ENCODE data around the gene MANF. TPM values are rescaled to one million over a fixed set of nuclear protein-coding genes. Genes with fewer than 3 reads are reported as not detected.
"Not testable (repeated sequence)": the region's sequence is repeated elsewhere in the genome, so short reads cannot be mapped to it uniquely, and the experiment has no call there.

Gene MANF
- total RNA-seq, 2 experiments from 2014 or later: 136 to 140 TPM

DNA sequence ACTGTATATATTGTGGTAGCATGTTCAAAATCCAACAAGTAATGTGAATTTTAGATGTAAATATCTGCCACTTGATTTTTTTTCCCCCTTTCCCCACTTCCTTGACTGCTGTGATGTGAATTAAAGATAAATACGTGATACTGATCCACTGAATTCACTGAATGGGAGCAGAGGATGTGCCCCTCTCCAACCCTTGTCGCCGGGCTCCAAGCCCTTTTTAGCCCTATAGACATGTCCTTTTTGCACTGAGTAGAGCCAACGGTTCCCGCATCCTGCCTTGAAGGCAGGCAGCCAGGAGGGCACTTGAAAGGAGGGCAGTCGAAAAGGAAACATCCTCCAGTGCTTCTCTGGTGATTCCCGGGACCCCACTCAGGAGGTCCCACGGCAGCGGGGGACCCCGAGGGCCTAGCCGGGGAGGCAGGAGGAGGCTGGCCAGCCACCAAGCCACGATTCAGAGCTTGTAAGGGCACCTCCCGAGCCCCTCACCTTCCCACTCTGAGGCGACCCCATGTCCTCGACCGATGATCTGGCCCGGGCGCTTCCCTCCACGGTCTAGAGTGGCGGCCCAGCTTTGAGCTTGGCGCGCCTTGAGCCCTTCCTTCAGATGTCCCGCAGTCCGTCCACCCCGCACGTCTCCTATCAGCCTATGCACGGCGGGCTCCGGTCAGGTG, 901 bp upstream of the MANF start:
- H3K4me3 Mint-ChIP-seq: peak overlapping the region; percentile 100
- POLR2A ChIA-PET: interaction anchor here (0.8 to 4.0 kb wide), 4 partner anchors 116 to 771 kb away, joined by 3 to 18 read pairs (median 4); partner anchors contain the start of genes DCAF1 and MAPKAPK3
- DNase-seq: peak; percentile 46
- CTCF ChIA-PET: interaction anchor here (0.7 to 8.4 kb wide), 7 partner anchors 8 to 793 kb away, joined by 3 to 106 read pairs (median 4); partner anchors contain the start of genes CISH and MAPKAPK3
- H3K9me3 Mint-ChIP-seq (ENCODE audit: insufficient read depth): no peaks in the 10 kb centered on the region
- peak; percentile 24 for ATAC-seq
- peak overlapping the region; percentile 99 for H3K27ac Mint-ChIP-seq
- H3K4me1 Mint-ChIP-seq (ENCODE audit: low read depth): peaks cover 54% of the 10 kb centered on the region
- peaks cover 44% of the 10 kb centered on the region for H3K36me3 Mint-ChIP-seq (ENCODE audit: low read depth)
- no peaks in the 10 kb centered on the region for H3K27me3 Mint-ChIP-seq (ENCODE audit: low read depth)

DNA sequence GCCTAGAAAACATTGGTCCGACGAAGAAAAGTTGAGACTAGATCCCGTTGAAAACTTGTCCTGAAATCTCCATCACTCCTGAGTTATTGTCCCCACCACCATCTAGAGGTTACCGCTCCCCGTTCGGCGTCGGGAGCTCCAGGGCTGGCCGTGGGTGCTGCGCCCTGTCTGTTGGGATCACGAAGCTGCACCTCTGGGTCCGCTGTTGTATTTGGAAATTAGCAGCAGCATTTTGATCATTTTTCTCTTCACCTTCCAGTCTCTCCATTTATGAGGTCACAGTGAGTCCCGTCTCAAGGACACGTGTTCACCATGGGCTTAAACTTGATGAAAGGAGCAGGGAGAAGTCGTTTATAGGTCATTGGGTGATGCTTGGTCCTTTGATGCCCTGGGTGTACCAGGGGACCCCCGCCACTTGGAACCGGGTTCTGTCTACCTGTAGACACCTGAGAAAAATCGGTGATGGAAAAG, 565 bp downstream of the MANF start:
- Mint-ChIP-seq H3K27ac (peak overlapping the region; percentile 99), H3K4me1 (ENCODE audit: low read depth) (peaks cover 59% of the 10 kb centered on the region), H3K27me3 (ENCODE audit: low read depth) (no peaks in the 10 kb centered on the region), H3K4me3 (peak overlapping the region; percentile 100), H3K9me3 (ENCODE audit: insufficient read depth) (no peaks in the 10 kb centered on the region), H3K36me3 (ENCODE audit: low read depth) (peaks cover 49% of the 10 kb centered on the region)
- DNase-seq (no peak), ATAC-seq (no peak)
- ChIA-PET CTCF (interaction anchor here (0.7 to 8.4 kb wide), 15 partner anchors 10 to 813 kb away, joined by 3 to 106 read pairs (median 4); partner anchors contain the start of genes DOCK3 and MAPKAPK3), POLR2A (interaction anchor here (0.8 to 4.0 kb wide), 13 partner anchors 10 to 817 kb away, joined by 3 to 18 read pairs (median 4); partner anchors contain the start of genes DCAF1, HEMK1 and MAPKAPK3)

DNA sequence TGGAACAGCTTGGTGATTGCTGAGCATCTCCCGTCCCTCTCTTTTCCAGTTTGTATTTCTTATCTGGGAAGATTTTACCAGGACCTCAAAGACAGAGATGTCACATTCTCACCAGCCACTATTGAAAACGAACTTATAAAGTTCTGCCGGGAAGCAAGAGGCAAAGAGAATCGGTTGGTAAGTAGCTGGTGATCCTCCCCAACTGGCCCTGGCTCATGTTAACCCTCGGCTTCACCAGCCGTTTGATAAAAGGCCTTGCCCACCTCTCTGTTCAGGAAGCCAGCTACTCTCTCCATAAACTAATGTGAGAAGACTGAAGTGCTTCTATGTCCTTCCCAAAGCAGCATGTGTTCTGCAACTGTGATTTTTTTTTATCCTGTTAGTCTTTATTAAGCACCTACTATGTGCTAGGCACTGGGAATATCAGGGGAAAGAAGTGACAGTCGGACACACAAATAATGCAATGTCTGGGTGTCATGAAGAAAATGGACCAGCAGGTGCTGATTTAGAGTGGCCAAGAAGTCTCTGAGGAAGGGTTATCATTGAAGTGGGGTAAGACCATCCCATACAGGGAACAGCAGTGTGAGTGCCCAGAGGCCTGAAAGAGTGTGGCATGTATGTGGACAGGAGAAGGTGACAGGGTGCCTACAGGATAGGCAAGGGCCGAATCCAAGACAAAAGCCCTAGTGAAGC, 1.2 kb downstream of the MANF start:
- Mint-ChIP-seq H3K36me3 (ENCODE audit: low read depth) (peaks cover 49% of the 10 kb centered on the region), H3K4me1 (ENCODE audit: low read depth) (peaks cover 62% of the 10 kb centered on the region), H3K9me3 (ENCODE audit: insufficient read depth) (no peaks in the 10 kb centered on the region), H3K4me3 (peak overlapping the region; percentile 100), H3K27me3 (ENCODE audit: low read depth) (no peaks in the 10 kb centered on the region), H3K27ac (peak overlapping the region; percentile 99)
- ChIA-PET POLR2A (interaction anchor here (0.8 to 4.0 kb wide), 12 partner anchors 9 to 795 kb away, joined by 3 to 18 read pairs (median 4); partner anchors contain the start of genes DCAF1 and MAPKAPK3), CTCF (interaction anchor here (0.7 to 8.4 kb wide), 14 partner anchors 15 to 814 kb away, joined by 3 to 106 read pairs (median 4); partner anchors contain the start of genes DOCK3 and MAPKAPK3)
- ATAC-seq (no peak), DNase-seq (no peak)

DNA sequence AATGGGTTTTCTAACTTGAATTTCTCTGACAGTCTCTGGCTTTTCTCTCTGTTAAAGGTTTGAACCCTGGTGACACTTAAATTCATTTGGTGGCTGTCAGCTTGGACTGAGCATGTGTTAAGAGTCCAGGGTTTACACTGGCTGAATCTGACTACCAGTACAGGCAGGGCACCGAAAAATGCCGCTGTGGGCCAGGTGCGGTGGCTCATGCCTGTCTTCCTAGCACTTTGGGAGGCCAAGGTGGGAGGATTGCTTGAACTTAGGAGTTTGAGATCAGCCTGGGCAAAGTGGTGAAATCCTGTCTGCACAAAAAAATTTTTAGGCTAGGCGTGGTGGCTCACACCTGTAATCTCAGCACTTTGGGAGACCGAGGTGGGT, 1.8 kb downstream of the MANF start:
- DNase-seq: no peak
- H3K36me3 Mint-ChIP-seq (ENCODE audit: low read depth): peaks cover 49% of the 10 kb centered on the region

DNA sequence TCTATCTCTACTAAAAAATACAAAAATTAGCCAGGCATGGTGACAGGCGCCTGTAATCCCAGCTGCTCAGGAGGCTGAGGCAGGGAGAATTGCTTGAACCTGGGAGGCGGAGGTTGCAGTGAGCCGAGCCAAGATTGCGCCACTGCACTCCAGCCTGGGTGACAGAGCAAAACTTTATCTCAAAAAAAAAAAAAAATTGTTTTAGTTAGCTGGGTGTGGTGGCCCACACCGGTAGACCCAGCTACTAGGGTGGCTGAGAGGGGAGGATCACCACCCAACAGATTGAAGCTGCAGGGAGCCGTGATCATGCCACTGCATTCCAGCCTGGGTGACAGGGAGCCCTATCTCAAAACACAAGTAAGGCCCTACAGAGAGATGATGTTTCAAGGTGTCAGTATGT, 2.2 kb downstream of the MANF start:
- not testable (repeated sequence) for H3K9me3 Mint-ChIP-seq (ENCODE audit: insufficient read depth); DNase-seq; ATAC-seq; H3K27me3 Mint-ChIP-seq (ENCODE audit: low read depth)
- peaks cover 64% of the 10 kb centered on the region for H3K4me1 Mint-ChIP-seq (ENCODE audit: low read depth)
- ChIA-PET POLR2A (interaction anchor here (4.0 kb wide), 1 partner anchor 113 kb away, joined by 18 read pairs; the partner anchor contains the start of gene DCAF1), CTCF (interaction anchor here (0.6 to 8.4 kb wide), 6 partner anchors 47 to 777 kb away, joined by 3 to 106 read pairs (median 6); partner anchors contain the start of gene MAPKAPK3)
- peak overlapping the region; percentile 100 for H3K4me3 Mint-ChIP-seq
- H3K27ac Mint-ChIP-seq: peak overlapping the region; percentile 99
- H3K36me3 Mint-ChIP-seq (ENCODE audit: low read depth): peaks cover 51% of the 10 kb centered on the region

More for the DNA sequence above, 1.8 kb downstream of the MANF start:
- Mint-ChIP-seq H3K4me3 (peak overlapping the region; percentile 100), H3K27me3 (ENCODE audit: low read depth) (no peaks in the 10 kb centered on the region), H3K27ac (peak overlapping the region; percentile 99), H3K4me1 (ENCODE audit: low read depth) (peaks cover 62% of the 10 kb centered on the region), H3K9me3 (ENCODE audit: insufficient read depth) (no peaks in the 10 kb centered on the region)
- ATAC-seq: no peak
- ChIA-PET CTCF (interaction anchor here (1.2 to 8.4 kb wide), 4 partner anchors 112 to 777 kb away, joined by 3 to 106 read pairs (median 4); partner anchors contain the start of genes DOCK3 and MAPKAPK3), POLR2A (interaction anchor here (4.0 kb wide), 1 partner anchor 113 kb away, joined by 18 read pairs; the partner anchor contains the start of gene DCAF1)

DNA sequence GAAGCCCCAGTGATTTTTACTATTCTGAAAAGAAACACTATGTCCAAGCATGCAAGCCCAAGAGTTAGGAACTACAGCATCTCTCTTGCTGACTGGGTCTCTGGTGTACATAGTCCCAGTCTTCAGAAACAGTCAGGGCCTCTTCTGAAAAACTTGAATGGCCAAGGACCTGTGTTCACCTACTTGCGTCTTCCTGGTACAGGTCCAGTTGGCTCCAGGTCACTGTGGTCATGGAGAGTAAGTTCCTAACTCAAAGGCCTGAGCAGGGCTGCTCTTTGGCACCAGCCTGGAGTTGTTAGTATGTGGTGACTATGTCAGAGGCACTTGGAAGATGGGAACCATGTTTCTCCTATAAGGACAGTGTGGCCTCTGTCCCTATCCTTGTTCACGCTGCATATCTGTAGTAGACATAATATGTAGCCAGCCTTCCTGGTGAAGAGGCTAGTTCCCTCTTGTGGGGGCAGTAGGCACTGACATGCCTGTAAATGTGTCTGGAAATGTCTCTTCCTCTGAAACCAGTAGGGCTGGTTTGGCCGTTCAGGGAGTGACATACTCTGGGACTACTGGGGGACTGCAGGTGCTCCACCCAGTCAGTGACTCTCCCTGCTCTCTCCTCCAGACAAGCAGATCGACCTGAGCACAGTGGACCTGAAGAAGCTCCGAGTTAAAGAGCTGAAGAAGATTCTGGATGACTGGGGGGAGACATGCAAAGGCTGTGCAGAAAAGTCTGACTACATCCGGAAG, 3.4 kb downstream of the MANF start:
- peak overlapping the region; percentile 9 for H3K4me3 Mint-ChIP-seq
- no peak for ATAC-seq
- no peak for DNase-seq
- peak overlapping the region; percentile 20 for H3K27ac Mint-ChIP-seq
- CTCF ChIA-PET: interaction anchor here (1.0 to 8.4 kb wide), 24 partner anchors 8 to 819 kb away, joined by 3 to 106 read pairs (median 8); partner anchors contain the start of genes DCAF1, HEMK1, MAPKAPK3 and TEX264
- peaks cover 58% of the 10 kb centered on the region for H3K36me3 Mint-ChIP-seq (ENCODE audit: low read depth)
- H3K27me3 Mint-ChIP-seq (ENCODE audit: low read depth): no peaks in the 10 kb centered on the region
- POLR2A ChIA-PET: no interaction called here
- peaks cover 69% of the 10 kb centered on the region for H3K4me1 Mint-ChIP-seq (ENCODE audit: low read depth)
- H3K9me3 Mint-ChIP-seq (ENCODE audit: insufficient read depth): no peaks in the 10 kb centered on the region

DNA sequence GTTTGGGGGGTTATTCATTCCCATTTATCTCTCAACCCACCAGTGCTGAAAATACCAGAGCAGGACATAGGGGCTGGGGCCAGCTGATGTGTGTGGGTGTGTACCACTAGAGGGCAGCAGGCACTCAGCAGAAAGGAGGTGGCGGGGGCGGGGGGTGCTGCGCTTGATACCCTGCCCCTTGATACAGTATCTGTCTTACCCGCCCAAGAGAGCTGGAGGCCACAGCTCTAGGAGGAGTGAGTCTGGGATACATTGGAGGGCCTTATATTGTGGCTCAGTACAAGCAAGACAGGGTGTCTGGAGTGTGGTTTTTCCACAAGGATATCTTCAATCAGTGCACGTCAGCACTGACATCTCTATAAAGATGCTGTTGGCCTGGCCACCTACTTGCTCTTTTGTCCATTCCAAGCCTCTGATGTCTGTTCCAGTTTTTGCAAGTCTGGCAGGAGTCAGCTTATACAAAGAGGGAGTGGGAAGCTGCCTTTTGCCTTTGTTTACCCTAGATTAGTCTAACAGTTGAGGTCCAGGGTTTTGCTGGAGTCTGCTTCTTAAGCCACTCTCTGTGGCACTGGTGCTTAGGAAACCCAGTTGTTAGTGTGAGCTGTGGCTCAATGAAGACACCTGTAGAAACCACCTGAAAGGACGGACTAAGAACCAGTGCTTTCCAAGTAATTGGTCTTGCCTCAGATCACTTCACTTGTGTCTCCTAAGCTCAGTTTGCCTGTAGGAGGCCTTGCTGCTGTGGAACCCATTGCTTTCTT, 4.5 kb downstream of the MANF start:
- DNase-seq (peak; percentile 71), ATAC-seq (no peak)
- Mint-ChIP-seq H3K27me3 (ENCODE audit: low read depth) (no peaks in the 10 kb centered on the region), H3K9me3 (ENCODE audit: insufficient read depth) (no peaks in the 10 kb centered on the region), H3K36me3 (ENCODE audit: low read depth) (peaks cover 60% of the 10 kb centered on the region), H3K4me1 (ENCODE audit: low read depth) (peaks cover 70% of the 10 kb centered on the region), H3K4me3 (no peak overlapping the region), H3K27ac (no peak overlapping the region)
- CTCF ChIA-PET: interaction anchor here (0.7 to 8.4 kb wide), 32 partner anchors 8 to 820 kb away, joined by 3 to 106 read pairs (median 4); partner anchors contain the start of genes CISH, DCAF1, HEMK1 and MAPKAPK3
- POLR2A ChIA-PET: interaction anchor here (2.3 kb wide), 1 partner anchor 778 kb away, joined by 5 read pairs; the partner anchor contains the start of gene CISH

DNA sequence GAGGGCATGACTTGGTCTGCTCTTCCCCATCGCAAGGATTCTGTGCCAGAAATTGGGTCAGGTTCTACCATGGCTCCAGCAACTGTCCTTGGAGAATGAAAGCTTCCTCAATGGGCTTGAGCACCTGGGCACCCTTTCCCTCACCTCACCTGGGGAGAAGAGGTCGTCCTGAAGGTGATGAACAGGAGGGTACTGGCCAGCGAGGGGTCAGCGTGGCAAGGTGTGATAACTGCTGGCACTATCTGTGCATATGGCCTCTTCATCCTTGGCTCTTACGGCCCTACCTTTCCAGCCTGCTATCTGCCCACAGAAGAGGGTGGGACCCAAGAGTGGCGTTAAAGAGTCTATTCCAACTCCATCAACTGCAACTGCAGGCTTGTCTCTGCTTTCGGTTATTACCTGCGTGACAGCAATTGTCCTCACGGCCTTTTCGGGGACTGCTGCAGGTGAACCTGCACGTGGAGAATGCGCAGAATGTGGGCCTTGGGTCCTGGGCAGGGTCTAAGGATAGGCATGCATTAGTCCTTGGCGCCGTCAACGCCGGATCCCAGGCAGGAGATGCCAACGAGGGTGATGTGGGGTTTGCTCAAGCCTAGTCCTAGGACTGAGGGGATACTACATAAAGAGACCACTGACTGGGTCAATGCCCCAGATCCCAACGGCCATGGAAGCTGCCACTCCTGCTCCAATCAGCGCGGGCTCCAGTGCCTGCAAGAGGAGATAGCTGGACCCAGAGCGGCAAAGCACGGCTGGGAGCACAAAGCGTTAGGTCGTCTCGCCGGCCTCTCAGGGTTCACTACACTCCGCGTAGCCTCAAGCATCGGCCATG, 5.4 kb downstream of the MANF start:
- ChIA-PET POLR2A (interaction anchor here (2.3 kb wide), 1 partner anchor 779 kb away, joined by 5 read pairs; the partner anchor contains the start of gene CISH), CTCF (interaction anchor here (0.6 to 8.4 kb wide), 26 partner anchors 10 to 821 kb away, joined by 3 to 106 read pairs (median 6); partner anchors contain the start of genes CISH, DCAF1, HEMK1 and MAPKAPK3)
- H3K9me3 Mint-ChIP-seq (ENCODE audit: insufficient read depth): no peaks in the 10 kb centered on the region
- H3K4me1 Mint-ChIP-seq (ENCODE audit: low read depth): peaks cover 78% of the 10 kb centered on the region
- peak overlapping the region; percentile 71 for H3K27ac Mint-ChIP-seq
- peaks cover 66% of the 10 kb centered on the region for H3K36me3 Mint-ChIP-seq (ENCODE audit: low read depth)
- H3K27me3 Mint-ChIP-seq (ENCODE audit: low read depth): no peaks in the 10 kb centered on the region
- peak overlapping the region; percentile 69 for H3K4me3 Mint-ChIP-seq
- ATAC-seq: no peak
- DNase-seq: no peak

DNA sequence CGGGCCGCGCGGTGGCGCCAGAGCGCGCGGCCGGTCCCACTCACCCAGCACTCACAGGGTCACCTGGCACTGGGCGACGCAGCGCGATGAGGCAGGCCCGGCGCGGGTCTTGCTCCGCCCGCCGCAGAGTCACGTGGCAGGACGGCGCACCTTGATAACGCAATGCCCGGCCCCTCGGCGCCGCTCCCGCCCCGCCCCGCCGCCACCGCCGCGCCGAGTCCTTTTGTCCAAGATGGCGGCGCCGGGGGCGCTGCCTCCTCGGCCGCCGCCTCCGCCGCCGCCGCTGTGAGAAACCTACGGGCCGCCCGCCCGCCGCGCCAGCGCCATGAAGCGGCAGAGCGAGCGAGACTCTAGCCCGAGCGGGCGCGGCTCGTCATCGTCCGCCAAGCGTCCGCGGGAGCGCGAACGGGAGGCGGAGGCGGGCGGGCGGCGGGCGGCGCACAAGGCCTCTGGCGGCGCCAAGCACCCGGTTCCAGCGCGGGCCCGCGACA, 6.0 kb downstream of the MANF start, which contains the start of gene RBM15B:
Gene RBM15B (plus strand): TSS at position 211 of the 491 bp plus-strand sequence. CDS start 115 bp downstream, at position 326.
- Mint-ChIP-seq H3K36me3 (ENCODE audit: low read depth) (peaks cover 61% of the 10 kb centered on the region), H3K27me3 (ENCODE audit: low read depth) (no peaks in the 10 kb centered on the region), H3K4me3 (peak within 1 kb of the TSS; percentile 83), H3K27ac (peak within 1 kb of the TSS; percentile 94), H3K4me1 (ENCODE audit: low read depth) (peaks cover 79% of the 10 kb centered on the region), H3K9me3 (ENCODE audit: insufficient read depth) (no peaks in the 10 kb centered on the region)
- CTCF ChIA-PET: interaction anchor here (1.2 to 8.4 kb wide), 9 partner anchors 11 to 775 kb away, joined by 3 to 106 read pairs (median 21); partner anchors contain the start of genes DCAF1, MAPKAPK3 and TEX264
- DNase-seq: peak; percentile 98
- peak; percentile 95 for ATAC-seq
- POLR2A ChIA-PET: interaction anchor here (0.5 to 2.3 kb wide), 2 partner anchors 759 to 779 kb away, joined by 3 to 5 read pairs; partner anchors contain the start of gene CISH

Data from activated CD8-positive, alpha-beta T cell treated with anti-CD3 and anti-CD28 coated beads, Interleukin-2, amount 10 ng/mL, durations not matched to agents 7 days and 5 days (primary cell).